ENCODE data around the gene COL27A1. TPM values are rescaled to one million over a fixed set of nuclear protein-coding genes. Genes with fewer than 3 reads are reported as not detected.
A peak's percentile ranks its signal among the peaks of the same experiment; 100 is the strongest.

The COL27A1 gene
- total RNA-seq, 2 experiments from 2014 or later = 0.15 to 0.30 TPM

DNA sequence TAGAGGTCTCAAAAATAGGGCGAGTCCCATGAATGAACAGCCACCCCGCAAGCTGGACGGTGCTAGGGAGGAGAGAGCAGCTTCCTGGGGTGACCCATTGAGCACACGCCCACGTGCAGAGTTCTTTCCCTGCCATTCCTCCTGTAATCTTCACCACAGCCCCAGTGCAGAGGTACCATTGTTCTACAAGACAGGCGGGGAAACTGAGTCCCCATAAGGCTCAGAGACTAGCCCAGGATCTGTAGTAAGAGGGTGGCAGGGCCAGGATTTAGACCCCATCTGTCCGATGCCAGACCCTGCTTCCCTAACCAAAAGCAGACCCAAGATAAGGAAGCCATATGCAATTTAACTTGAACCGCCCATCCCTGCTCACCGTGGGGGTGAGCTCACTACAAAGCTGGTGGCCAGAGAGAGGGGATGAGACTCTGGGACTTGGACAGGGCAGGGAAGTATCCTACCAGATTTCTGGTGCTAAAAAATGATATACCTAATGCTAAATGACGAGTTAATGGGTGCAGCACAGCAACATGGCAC lies 130.9 kb downstream of the COL27A1 start:
- DNase-seq (no peak), ATAC-seq (no peak)
- Mint-ChIP-seq H3K36me3 (no peaks in the 10 kb centered on the region), H3K27me3 (peaks cover 2% of the 10 kb centered on the region), H3K4me3 (no peak overlapping the region), H3K27ac (no peak overlapping the region), H3K4me1 (peaks cover 2% of the 10 kb centered on the region), H3K9me3 (ENCODE audit: low read depth) (no peaks in the 10 kb centered on the region)
- CTCF ChIA-PET = interaction anchor here (1.2 kb wide), 1 partner anchor 178 kb away, joined by 4 read pairs; no protein-coding TSS in a partner anchor

- ATAC-seq (no peak), DNase-seq (no peak)
- H3K4me3 Mint-ChIP-seq = no peak overlapping the region
- no peaks in the 10 kb centered on the region for H3K9me3 Mint-ChIP-seq (ENCODE audit: low read depth)
- H3K36me3 Mint-ChIP-seq = no peaks in the 10 kb centered on the region
- H3K27ac Mint-ChIP-seq = no peak overlapping the region
- CTCF ChIA-PET = interaction anchor here (1.2 kb wide), 1 partner anchor 17 kb away, joined by 5 read pairs; no protein-coding TSS in a partner anchor
- peaks cover 2% of the 10 kb centered on the region for H3K4me1 Mint-ChIP-seq
- H3K27me3 Mint-ChIP-seq = peaks cover 2% of the 10 kb centered on the region
Measured at GRCh38 chr9:114287001-114287762, 131.8 kb downstream of the COL27A1 start.

- Mint-ChIP-seq H3K36me3 (no peaks in the 10 kb centered on the region), H3K4me3 (no peak overlapping the region), H3K27ac (no peak overlapping the region), H3K9me3 (ENCODE audit: low read depth) (no peaks in the 10 kb centered on the region), H3K27me3 (peaks cover 2% of the 10 kb centered on the region), H3K4me1 (peaks cover 2% of the 10 kb centered on the region)
- CTCF ChIA-PET = interaction anchor here (1.2 kb wide), 1 partner anchor 17 kb away, joined by 5 read pairs; no protein-coding TSS in a partner anchor
- ATAC-seq = no peak
- DNase-seq = no peak
Measured at GRCh38 chr9:114287763-114288192, 132.4 kb downstream of the COL27A1 start.

- no peaks in the 10 kb centered on the region for H3K36me3 Mint-ChIP-seq
- no peaks in the 10 kb centered on the region for H3K4me1 Mint-ChIP-seq
- H3K27ac Mint-ChIP-seq = no peak overlapping the region
- CTCF ChIA-PET = interaction anchor here (1.2 kb wide), 1 partner anchor 16 kb away, joined by 5 read pairs; no protein-coding TSS in a partner anchor
- ATAC-seq = no peak
- no peak for DNase-seq
- H3K27me3 Mint-ChIP-seq = peaks cover 5% of the 10 kb centered on the region
- no peak overlapping the region for H3K4me3 Mint-ChIP-seq
- H3K9me3 Mint-ChIP-seq (ENCODE audit: low read depth) = no peaks in the 10 kb centered on the region
Measured at GRCh38 chr9:114288193-114289091, 133.1 kb downstream of the COL27A1 start.

- CTCF ChIA-PET = interaction anchor here (3.9 kb wide), 1 partner anchor 206 kb away, joined by 47 read pairs; no protein-coding TSS in a partner anchor
- no peaks in the 10 kb centered on the region for H3K4me1 Mint-ChIP-seq
- H3K36me3 Mint-ChIP-seq = no peaks in the 10 kb centered on the region
- H3K27ac Mint-ChIP-seq = no peak overlapping the region
- peaks cover 7% of the 10 kb centered on the region for H3K27me3 Mint-ChIP-seq
- no peak overlapping the region for H3K4me3 Mint-ChIP-seq
- no peaks in the 10 kb centered on the region for H3K9me3 Mint-ChIP-seq (ENCODE audit: low read depth)
- no peak for ATAC-seq
- no peak for DNase-seq
Measured at GRCh38 chr9:114289106-114289505, 133.8 kb downstream of the COL27A1 start.

DNA sequence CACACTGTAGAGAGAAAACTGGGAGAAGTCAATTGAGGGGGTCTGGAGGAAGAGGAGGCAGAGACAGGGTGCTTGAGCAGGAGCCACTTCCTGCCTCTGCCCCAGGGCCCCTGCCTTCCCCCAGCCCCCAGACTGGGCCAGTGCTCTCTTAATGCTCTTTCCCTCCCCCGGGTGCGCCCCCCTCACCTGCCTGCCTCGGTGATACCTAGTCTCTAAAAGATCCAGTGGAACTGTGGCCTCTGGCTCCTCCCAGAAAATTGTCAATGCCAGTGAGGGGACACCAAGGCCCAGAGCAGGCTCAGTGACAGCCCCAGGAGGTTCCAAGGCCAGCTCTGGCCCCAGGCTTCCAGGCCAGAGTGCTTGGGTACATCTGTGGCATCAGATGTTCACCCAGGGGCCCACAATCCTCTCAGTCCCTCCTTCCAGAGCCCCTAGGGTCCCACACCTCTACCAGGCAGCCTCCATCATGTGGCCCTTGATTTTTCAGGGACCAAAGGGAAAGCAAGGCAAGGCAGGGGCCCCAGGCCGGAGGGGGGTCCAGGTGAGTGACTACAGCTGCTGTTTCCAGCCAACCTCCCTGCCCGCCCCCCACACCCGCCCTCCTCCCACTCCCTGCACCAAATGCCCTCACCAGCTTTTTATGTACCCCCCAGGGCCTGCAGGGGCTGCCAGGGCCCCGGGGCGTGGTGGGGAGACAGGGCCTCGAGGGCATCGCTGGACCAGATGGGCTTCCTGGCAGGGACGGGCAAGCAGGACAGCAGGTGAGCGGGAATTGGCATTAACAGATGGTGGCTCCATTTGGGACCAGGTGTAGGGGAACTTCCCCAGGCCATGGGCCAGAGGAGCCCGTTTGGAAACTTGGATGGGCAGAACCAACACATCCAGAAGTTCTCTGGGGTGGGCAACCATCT lies 134.5 kb downstream of the COL27A1 start:
- H3K9me3 Mint-ChIP-seq (ENCODE audit: low read depth) = peaks cover 4% of the 10 kb centered on the region
- no peak overlapping the region for H3K4me3 Mint-ChIP-seq
- peaks cover 11% of the 10 kb centered on the region for H3K27me3 Mint-ChIP-seq
- CTCF ChIA-PET = interaction anchor here (1.0 to 4.8 kb wide), 11 partner anchors 8 to 211 kb away, joined by 3 to 61 read pairs (median 6); partner anchors contain the start of genes AMBP and COL27A1
- no peaks in the 10 kb centered on the region for H3K36me3 Mint-ChIP-seq
- H3K4me1 Mint-ChIP-seq = no peaks in the 10 kb centered on the region
- no peak for DNase-seq
- H3K27ac Mint-ChIP-seq = no peak overlapping the region
- no peak for ATAC-seq

- no peak for DNase-seq
- Mint-ChIP-seq H3K27me3 (peaks cover 15% of the 10 kb centered on the region), H3K36me3 (no peaks in the 10 kb centered on the region), H3K9me3 (ENCODE audit: low read depth) (peaks cover 4% of the 10 kb centered on the region), H3K27ac (no peak overlapping the region), H3K4me3 (no peak overlapping the region), H3K4me1 (no peaks in the 10 kb centered on the region)
- peak; percentile 39 for ATAC-seq
- CTCF ChIA-PET = interaction anchor here (0.7 to 4.8 kb wide), 26 partner anchors 9 to 212 kb away, joined by 3 to 61 read pairs (median 5); partner anchors contain the start of genes AMBP and COL27A1
Measured at GRCh38 chr9:114290561-114290986, 135.2 kb downstream of the COL27A1 start.

- CTCF ChIA-PET = interaction anchor here (0.7 to 4.8 kb wide), 26 partner anchors 8 to 213 kb away, joined by 3 to 61 read pairs (median 5); partner anchors contain the start of genes AMBP and COL27A1
- Mint-ChIP-seq H3K9me3 (ENCODE audit: low read depth) (peaks cover 4% of the 10 kb centered on the region), H3K4me1 (no peaks in the 10 kb centered on the region), H3K27me3 (peaks cover 19% of the 10 kb centered on the region), H3K4me3 (no peak overlapping the region), H3K27ac (no peak overlapping the region), H3K36me3 (no peaks in the 10 kb centered on the region)
- peak; percentile 66 for ATAC-seq
- peak; percentile 72 for DNase-seq
Measured at GRCh38 chr9:114291064-114291474, 135.7 kb downstream of the COL27A1 start.

DNA sequence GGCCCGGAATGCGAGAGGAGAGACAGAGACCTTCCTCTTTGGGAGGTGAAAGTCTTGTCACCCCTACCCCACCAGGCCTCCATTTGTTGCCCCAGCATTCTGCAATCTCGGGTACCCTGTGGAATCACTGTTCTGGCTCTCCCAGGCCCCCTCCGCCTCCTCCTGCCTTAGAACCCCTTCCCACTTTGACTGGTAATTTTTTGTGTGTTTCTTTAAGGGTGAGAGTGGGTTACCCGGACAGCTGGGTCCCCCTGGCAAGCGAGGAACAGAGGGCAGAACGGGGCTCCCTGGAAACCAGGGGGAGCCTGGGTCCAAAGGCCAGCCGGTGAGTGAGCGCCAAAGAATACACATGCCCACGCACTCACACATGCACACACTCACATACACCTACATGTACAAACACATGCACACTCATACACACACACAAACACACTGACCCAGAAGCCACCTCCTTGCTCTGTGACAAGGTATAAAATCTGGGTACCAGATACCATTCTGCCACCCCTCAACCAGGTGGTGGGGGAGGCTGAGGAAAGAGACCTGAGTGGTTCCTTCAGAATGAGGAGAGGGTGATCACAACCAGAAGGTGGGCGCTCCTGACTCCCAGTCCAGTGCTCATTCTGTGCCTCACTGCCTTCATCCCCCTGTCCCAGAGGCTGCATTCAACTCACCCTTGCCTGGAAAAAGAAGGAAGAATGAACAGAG lies 136.7 kb downstream of the COL27A1 start:
- CTCF ChIA-PET = interaction anchor here (1.0 to 4.8 kb wide), 8 partner anchors 16 to 209 kb away, joined by 4 to 61 read pairs (median 8); partner anchors contain the start of gene COL27A1
- no peak overlapping the region for H3K27ac Mint-ChIP-seq
- H3K36me3 Mint-ChIP-seq = no peaks in the 10 kb centered on the region
- peaks cover 4% of the 10 kb centered on the region for H3K9me3 Mint-ChIP-seq (ENCODE audit: low read depth)
- peaks cover 19% of the 10 kb centered on the region for H3K27me3 Mint-ChIP-seq
- H3K4me3 Mint-ChIP-seq = no peak overlapping the region
- no peak for DNase-seq
- H3K4me1 Mint-ChIP-seq = no peaks in the 10 kb centered on the region
- no peak for ATAC-seq

DNA sequence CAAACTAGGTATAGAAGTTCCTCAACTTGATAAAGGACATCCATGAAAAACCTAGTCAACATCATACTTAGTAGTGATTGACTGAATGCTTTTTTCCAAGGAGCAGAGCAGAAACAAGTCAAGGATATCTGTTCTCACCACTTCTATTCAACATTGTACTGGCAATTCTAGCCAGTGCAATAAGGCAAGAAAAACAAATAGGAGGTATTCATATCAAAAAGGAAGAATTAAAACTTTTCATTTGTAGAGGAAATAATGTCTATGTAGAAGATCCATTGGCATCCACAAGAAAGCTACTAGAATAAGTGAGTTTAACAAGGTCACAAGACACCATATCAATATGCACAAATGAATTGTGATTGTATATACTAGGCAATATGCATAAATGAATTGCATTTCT lies 139.3 kb downstream of the COL27A1 start:
- peaks cover 34% of the 10 kb centered on the region for H3K27me3 Mint-ChIP-seq
- ATAC-seq (no peak), DNase-seq (no peak)
- no peak overlapping the region for H3K27ac Mint-ChIP-seq
- H3K36me3 Mint-ChIP-seq = no peaks in the 10 kb centered on the region
- H3K4me3 Mint-ChIP-seq = no peak overlapping the region
- peaks cover 4% of the 10 kb centered on the region for H3K9me3 Mint-ChIP-seq (ENCODE audit: low read depth)
- CTCF ChIA-PET = interaction anchor here (0.7 to 4.8 kb wide), 2 partner anchors 18 to 186 kb away, joined by 3 to 61 read pairs; no protein-coding TSS in a partner anchor
- no peaks in the 10 kb centered on the region for H3K4me1 Mint-ChIP-seq

DNA sequence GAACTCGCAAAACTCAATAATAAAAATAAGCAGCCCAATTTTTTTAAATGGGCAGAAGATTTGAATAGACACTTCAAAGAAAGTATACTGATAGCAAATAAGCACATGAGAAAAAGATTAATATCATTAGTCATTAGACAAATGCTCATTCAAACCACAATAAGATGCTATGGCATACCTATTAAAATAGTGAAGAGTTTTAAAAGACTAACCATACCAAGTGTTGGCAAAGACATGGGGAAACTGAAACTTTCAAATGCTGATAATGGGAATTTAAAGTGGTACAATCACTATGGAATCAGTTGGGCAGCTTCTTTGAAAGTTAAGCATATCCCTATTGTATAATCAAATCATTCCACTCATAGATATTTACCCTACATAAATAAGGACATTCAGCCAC lies 141.0 kb downstream of the COL27A1 start:
- Mint-ChIP-seq H3K27ac (no peak overlapping the region), H3K4me1 (no peaks in the 10 kb centered on the region), H3K27me3 (peaks cover 32% of the 10 kb centered on the region), H3K4me3 (no peak overlapping the region), H3K9me3 (ENCODE audit: low read depth) (peaks cover 4% of the 10 kb centered on the region), H3K36me3 (no peaks in the 10 kb centered on the region)
- ATAC-seq (no peak), DNase-seq (no peak)
- CTCF ChIA-PET = interaction anchor here (0.9 to 1.3 kb wide), 2 partner anchors 188 to 214 kb away, joined by 3 to 4 read pairs; no protein-coding TSS in a partner anchor

Measured in activated CD8-positive, alpha-beta memory T cell treated with anti-CD3 and anti-CD28 coated beads, Interleukin-2, amount 10 ng/mL, durations not matched to agents 7 days and 5 days (primary cell).